Neural cell (in vitro differentiated cells): ENCODE measurements around the gene TRIM44.

ENCODE experiments used
- CTCF ChIP-seq: fragments of 450-650 bp; IDR thresholded peaks from 2 replicates; pipeline ENCODE4 v1.5.1; 2014; ENCODE audit warnings: antibody characterized with exemption, mild to moderate bottlenecking, moderate library complexity; ENCODE audit not compliant: poor library complexity, severe bottlenecking
- EP300 ChIP-seq: fragments of 450-650 bp; conservative IDR thresholded peaks from 2 replicates; pipeline ENCODE4 v1.6.1; 2014; ENCODE audit warnings: antibody characterized with exemption, mild to moderate bottlenecking, moderate library complexity; ENCODE audit not compliant: poor library complexity, severe bottlenecking
- EZH2 ChIP-seq: fragments of 200-600, 300-800 bp; shearing (Covaris generic), sonication (generic); IDR thresholded peaks from 2 replicates; pipeline ENCODE4 v1.6.1; 2014; ENCODE audit warnings: antibody characterized with exemption, low read length, borderline replicate concordance, mild to moderate bottlenecking; ENCODE audit not compliant: insufficient read depth, poor library complexity, severe bottlenecking
- MXI1 ChIP-seq: fragments of 450-650 bp; conservative IDR thresholded peaks from 2 replicates; pipeline ENCODE4 v1.6.1; 2014; ENCODE audit warnings: antibody characterized with exemption, mild to moderate bottlenecking; ENCODE audit not compliant: poor library complexity, severe bottlenecking
- POLR2AphosphoS5 ChIP-seq: IDR thresholded peaks from 2 replicates; pipeline ENCODE4 v1.6.1; 2012
- RAD21 ChIP-seq: fragments of 450-650 bp; conservative IDR thresholded peaks from 2 replicates; pipeline ENCODE4 v1.6.1; 2014; ENCODE audit warnings: antibody characterized with exemption, mild to moderate bottlenecking, moderate library complexity
- REST ChIP-seq: IDR thresholded peaks from 2 replicates; pipeline ENCODE4 v1.6.1; 2012; ENCODE audit warnings: borderline replicate concordance
- TAF1 ChIP-seq: IDR thresholded peaks from 2 replicates; pipeline ENCODE4 v1.6.1; 2012; ENCODE audit warnings: low read depth

- no peak for TF ChIP-seq CTCF
- no peak for TF ChIP-seq POLR2AphosphoS5
- TF ChIP-seq EZH2, result no peak
- no peak for TF ChIP-seq REST
- no peak for TF ChIP-seq MXI1
- no peak for TF ChIP-seq RAD21
- no peak for TF ChIP-seq TAF1
- TF ChIP-seq EP300, result no peak
Observed at GRCh38 chr11:35678471-35678870, 15.9 kb downstream of the TRIM44 start.
